Measurements from ENCODE around the gene TEN1. TPM values are rescaled to one million over a fixed set of nuclear protein-coding genes. Genes with fewer than 3 reads are reported as not detected.

Gene TEN1
- total RNA-seq, 1 experiment from 2014 or later: 12.5 TPM

- peak; percentile 18 for DNase-seq
- H3K4me3 ChIP-seq (ENCODE audit: insufficient read depth, low read depth, low read length): no peak overlapping the region
- no peaks in the 10 kb centered on the region for H3K27me3 ChIP-seq (ENCODE audit: control insufficient read depth, insufficient read depth, low read length)
- peaks cover 3% of the 10 kb centered on the region for H3K36me3 ChIP-seq (replicated peaks; ENCODE audit: control insufficient read depth, insufficient read depth, low read length)
Observed at GRCh38 chr17:75991396-75991795, 12.4 kb downstream of the TEN1 start.

GRCh38 chr17:75994802-75995370 is 15.8 kb downstream of the TEN1 start:
- no peak overlapping the region for H3K4me3 ChIP-seq (ENCODE audit: insufficient read depth, low read depth, low read length)
- no peak for DNase-seq
- H3K36me3 ChIP-seq (replicated peaks; ENCODE audit: control insufficient read depth, insufficient read depth, low read length): peaks cover 3% of the 10 kb centered on the region
- H3K27me3 ChIP-seq (ENCODE audit: control insufficient read depth, insufficient read depth, low read length): no peaks in the 10 kb centered on the region

GRCh38 chr17:75995385-75995925 is 16.4 kb downstream of the TEN1 start:
- Histone ChIP-seq H3K4me3 (ENCODE audit: insufficient read depth, low read depth, low read length) (no peak overlapping the region), H3K27me3 (ENCODE audit: control insufficient read depth, insufficient read depth, low read length) (no peaks in the 10 kb centered on the region), H3K36me3 (replicated peaks; ENCODE audit: control insufficient read depth, insufficient read depth, low read length) (peaks cover 3% of the 10 kb centered on the region)
- peak; percentile 38 for DNase-seq

- Histone ChIP-seq H3K27me3 (ENCODE audit: control insufficient read depth, insufficient read depth, low read length) (no peaks in the 10 kb centered on the region), H3K4me3 (ENCODE audit: insufficient read depth, low read depth, low read length) (no peak overlapping the region), H3K36me3 (replicated peaks; ENCODE audit: control insufficient read depth, insufficient read depth, low read length) (no peaks in the 10 kb centered on the region; the same call in 1 of the 2 replicates)
- peak; percentile 61 for DNase-seq
Observed at GRCh38 chr17:75996665-75997590, 17.9 kb downstream of the TEN1 start.

- H3K4me3 ChIP-seq (ENCODE audit: insufficient read depth, low read depth, low read length): no peak overlapping the region
- DNase-seq: no peak
Observed at GRCh38 chr17:75998327-75998795, 19.3 kb downstream of the TEN1 start.

GRCh38 chr17:76000016-76000754 is 21.1 kb downstream of the TEN1 start:
- no peaks in the 10 kb centered on the region; the same call in none of the 2 replicates for H3K36me3 ChIP-seq (replicated peaks; ENCODE audit: control insufficient read depth, insufficient read depth, low read length)
- H3K4me3 ChIP-seq (ENCODE audit: insufficient read depth, low read depth, low read length): no peak overlapping the region
- DNase-seq: peak; percentile 98
- no peaks in the 10 kb centered on the region for H3K27me3 ChIP-seq (ENCODE audit: control insufficient read depth, insufficient read depth, low read length)

More at GRCh38 chr17:75998327-75998795, 19.3 kb downstream of the TEN1 start:
- Histone ChIP-seq H3K27me3 (ENCODE audit: control insufficient read depth, insufficient read depth, low read length) (no peaks in the 10 kb centered on the region), H3K36me3 (replicated peaks; ENCODE audit: control insufficient read depth, insufficient read depth, low read length) (no peaks in the 10 kb centered on the region; the same call in none of the 2 replicates)

GRCh38 chr17:76000755-76001521 is 21.9 kb downstream of the TEN1 start, which contains the start of gene CDK3:
TSS of gene CDK3 (plus strand) at chr17:76000855. CDS start at chr17:76001426, 571 bp downstream.
- Histone ChIP-seq H3K4me3 (ENCODE audit: insufficient read depth, low read depth, low read length) (no peak within 1 kb of the TSS), H3K36me3 (replicated peaks; ENCODE audit: control insufficient read depth, insufficient read depth, low read length) (no peaks in the 10 kb centered on the region; the same call in none of the 2 replicates), H3K27me3 (ENCODE audit: control insufficient read depth, insufficient read depth, low read length) (no peaks in the 10 kb centered on the region)
- DNase-seq: peak; percentile 63

- no peak for DNase-seq
- H3K4me3 ChIP-seq (ENCODE audit: insufficient read depth, low read depth, low read length): no peak overlapping the region
- H3K36me3 ChIP-seq (replicated peaks; ENCODE audit: control insufficient read depth, insufficient read depth, low read length): no peaks in the 10 kb centered on the region; the same call in none of the 2 replicates
- H3K27me3 ChIP-seq (ENCODE audit: control insufficient read depth, insufficient read depth, low read length): no peaks in the 10 kb centered on the region
Observed at GRCh38 chr17:76002100-76002499, 23.1 kb downstream of the TEN1 start.

GRCh38 chr17:76003915-76004314 is 24.9 kb downstream of the TEN1 start:
- Histone ChIP-seq H3K36me3 (replicated peaks; ENCODE audit: control insufficient read depth, insufficient read depth, low read length) (no peaks in the 10 kb centered on the region; the same call in 1 of the 2 replicates), H3K27me3 (ENCODE audit: control insufficient read depth, insufficient read depth, low read length) (no peaks in the 10 kb centered on the region), H3K4me3 (ENCODE audit: insufficient read depth, low read depth, low read length) (no peak overlapping the region)
- no peak for DNase-seq

GRCh38 chr17:76004750-76005262 is 25.8 kb downstream of the TEN1 start:
- Histone ChIP-seq H3K4me3 (ENCODE audit: insufficient read depth, low read depth, low read length) (no peak overlapping the region), H3K36me3 (replicated peaks; ENCODE audit: control insufficient read depth, insufficient read depth, low read length) (no peaks in the 10 kb centered on the region; the same call in 1 of the 2 replicates), H3K27me3 (ENCODE audit: control insufficient read depth, insufficient read depth, low read length) (no peaks in the 10 kb centered on the region)
- no peak for DNase-seq

- Histone ChIP-seq H3K27me3 (ENCODE audit: control insufficient read depth, insufficient read depth, low read length) (no peaks in the 10 kb centered on the region), H3K36me3 (replicated peaks; ENCODE audit: control insufficient read depth, insufficient read depth, low read length) (no peaks in the 10 kb centered on the region; the same call in 1 of the 2 replicates), H3K4me3 (ENCODE audit: insufficient read depth, low read depth, low read length) (no peak overlapping the region)
- DNase-seq: peak; percentile 95
Observed at GRCh38 chr17:76005263-76006149, 26.5 kb downstream of the TEN1 start.

- no peak for DNase-seq
- no peaks in the 10 kb centered on the region for H3K27me3 ChIP-seq (ENCODE audit: control insufficient read depth, insufficient read depth, low read length)
Observed at GRCh38 chr17:76007131-76007849, 28.2 kb downstream of the TEN1 start.

More at GRCh38 chr17:76007131-76007849, 28.2 kb downstream of the TEN1 start:
- no peak overlapping the region for H3K4me3 ChIP-seq (ENCODE audit: insufficient read depth, low read depth, low read length)
- no peaks in the 10 kb centered on the region; the same call in 1 of the 2 replicates for H3K36me3 ChIP-seq (replicated peaks; ENCODE audit: control insufficient read depth, insufficient read depth, low read length)

All from H7 (cell line).